Uterus (tissue), 2 donors: ENCODE results near the gene EYA3.

Experiments
- CTCF ChIP-seq, 4 experiments: fragments of 200-600 bp in 2 of 4; fragments of 450-650 bp in 2 of 4; sonication (generic) in 2 of 4; IDR thresholded peaks; one replicate each; pipeline ENCODE4 v1.5.1; 2016 to 2019; ENCODE audit warnings: antibody characterized with exemption in 4 of 4, mild to moderate bottlenecking in 2 of 4, moderate library complexity in 1 of 4
- POLR2A ChIP-seq, 2 donors: fragments of 450-650 bp; IDR thresholded peaks; one replicate each; pipeline ENCODE4 v1.6.1; 2016; ENCODE audit warnings: antibody characterized with exemption in 2 of 2, mild to moderate bottlenecking in 1 of 2, moderate library complexity in 1 of 2

GRCh38 chr1:28064064-28064463 is 24.3 kb downstream of the EYA3 start:
- TF ChIP-seq CTCF (IDR thresholded peaks at IDR 0.05) (no peak), POLR2A (IDR thresholded peaks at IDR 0.05) (no peak)
